Bronchial epithelial cell (primary cell): Measurements from ENCODE around the gene HSPB1. TPM values are rescaled to one million over a fixed set of nuclear protein-coding genes. Genes with fewer than 3 reads are reported as not detected.

Experiments used
- DNase-seq: peaks from one replicate; pipeline ENCODE4 v3.0.0-alpha.2; 2010; ENCODE audit warnings: low read depth
- FAIRE-seq: peaks from 2 replicates; lab custom pipeline; 2011; peaks lifted over from hg19 to GRCh38; lab: Jason Lieb, UNC
- H3K27me3 ChIP-seq: 2 replicates; pipeline ENCODE4 v1.5.1; 2011; ENCODE audit warnings: low read length; ENCODE audit not compliant: control insufficient read depth, insufficient read depth
- H3K36me3 ChIP-seq: 2 replicates; pipeline ENCODE4 v1.5.1; 2011; ENCODE audit warnings: low read length; ENCODE audit not compliant: control insufficient read depth, insufficient read depth
- H3K4me3 ChIP-seq: 2 replicates; pipeline ENCODE4 v1.5.1; 2011; ENCODE audit warnings: mild to moderate bottlenecking, low read depth, low read length, control low read depth
- total RNA-seq: library from RNA; depleted of rRNA; stranded (reverse); fragments of >200 nt; gene quantifications from 2 replicates; pipeline ENCODE4 v1.2.1, GENCODE V29; 2014
- TF ChIP-seq, protein P1 (sequence below): IDR thresholded peaks from 2 replicates; pipeline ENCODE4 v1.5.1; 2011; ENCODE audit warnings: mild to moderate bottlenecking, moderate library complexity, low read length, control low read depth, inconsistent platforms; ENCODE audit not compliant: insufficient read depth, severe bottlenecking

HSPB1 gene
- total RNA-seq, 1 donor from 2014 or later: 36.1 TPM

- TF ChIP-seq, protein P1, sequence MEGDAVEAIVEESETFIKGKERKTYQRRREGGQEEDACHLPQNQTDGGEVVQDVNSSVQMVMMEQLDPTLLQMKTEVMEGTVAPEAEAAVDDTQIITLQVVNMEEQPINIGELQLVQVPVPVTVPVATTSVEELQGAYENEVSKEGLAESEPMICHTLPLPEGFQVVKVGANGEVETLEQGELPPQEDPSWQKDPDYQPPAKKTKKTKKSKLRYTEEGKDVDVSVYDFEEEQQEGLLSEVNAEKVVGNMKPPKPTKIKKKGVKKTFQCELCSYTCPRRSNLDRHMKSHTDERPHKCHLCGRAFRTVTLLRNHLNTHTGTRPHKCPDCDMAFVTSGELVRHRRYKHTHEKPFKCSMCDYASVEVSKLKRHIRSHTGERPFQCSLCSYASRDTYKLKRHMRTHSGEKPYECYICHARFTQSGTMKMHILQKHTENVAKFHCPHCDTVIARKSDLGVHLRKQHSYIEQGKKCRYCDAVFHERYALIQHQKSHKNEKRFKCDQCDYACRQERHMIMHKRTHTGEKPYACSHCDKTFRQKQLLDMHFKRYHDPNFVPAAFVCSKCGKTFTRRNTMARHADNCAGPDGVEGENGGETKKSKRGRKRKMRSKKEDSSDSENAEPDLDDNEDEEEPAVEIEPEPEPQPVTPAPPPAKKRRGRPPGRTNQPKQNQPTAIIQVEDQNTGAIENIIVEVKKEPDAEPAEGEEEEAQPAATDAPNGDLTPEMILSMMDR: no peak
- no peaks in the 10 kb centered on the region for H3K27me3 ChIP-seq
- FAIRE-seq: no peak
- H3K36me3 ChIP-seq: peaks cover 20% of the 10 kb centered on the region
- no peak overlapping the region for H3K4me3 ChIP-seq
- DNase-seq: no peak
Observed at GRCh38 chr7:76327610-76328009, 25.1 kb downstream of the HSPB1 start.

DNA sequence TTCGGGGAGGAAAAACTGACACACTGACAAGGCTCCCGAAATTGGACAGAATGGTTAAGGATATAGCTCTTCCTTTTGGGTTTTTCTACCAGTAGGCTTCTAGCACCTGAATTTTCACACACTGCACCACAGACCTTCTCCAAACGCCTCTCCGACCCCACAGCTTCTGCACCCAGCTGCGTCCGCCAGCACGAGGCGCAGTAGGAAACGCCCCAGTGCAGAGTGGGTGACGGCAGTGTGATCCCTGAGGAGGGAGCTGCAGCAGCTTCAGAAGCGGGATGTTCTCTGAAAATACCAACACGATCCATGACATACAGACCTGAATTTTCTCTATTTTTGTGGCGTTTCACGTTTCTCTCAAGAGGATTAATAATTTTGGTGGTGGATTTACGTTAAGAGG is 25.9 kb downstream of the HSPB1 start:
- H3K36me3 ChIP-seq: peaks cover 20% of the 10 kb centered on the region
- no peak for DNase-seq
- no peaks in the 10 kb centered on the region for H3K27me3 ChIP-seq
- FAIRE-seq: no peak
- TF ChIP-seq, protein P1: no peak
- H3K4me3 ChIP-seq: no peak overlapping the region

DNA sequence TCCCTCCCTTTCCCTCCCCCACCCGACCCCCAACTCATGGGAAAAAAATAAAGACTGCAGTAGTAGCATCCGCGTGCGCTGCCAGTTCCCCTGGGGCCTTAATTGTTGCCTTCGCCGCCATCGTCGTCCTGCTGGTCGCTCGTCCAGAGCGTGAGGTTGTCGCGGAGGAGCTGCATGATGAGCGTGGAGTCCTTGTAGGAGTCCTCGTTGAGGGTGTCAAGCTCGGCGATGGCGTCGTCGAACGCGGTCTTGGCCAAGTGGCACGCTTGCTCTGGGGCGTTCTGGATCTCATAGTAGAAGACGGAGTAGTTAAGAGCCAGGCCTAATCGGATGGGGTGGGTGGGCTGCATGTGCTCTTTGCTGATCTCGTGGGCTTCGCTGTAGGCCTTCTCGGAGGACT is 27.0 kb downstream of the HSPB1 start:
- DNase-seq (no peak), FAIRE-seq (no peak)
- Histone ChIP-seq H3K27me3 (no peaks in the 10 kb centered on the region), H3K4me3 (no peak overlapping the region), H3K36me3 (peaks cover 20% of the 10 kb centered on the region)
- TF ChIP-seq, protein P1: no peak

- Histone ChIP-seq H3K4me3 (no peak overlapping the region), H3K27me3 (no peaks in the 10 kb centered on the region), H3K36me3 (peaks cover 20% of the 10 kb centered on the region)
- TF ChIP-seq, protein P1: no peak
- FAIRE-seq (no peak), DNase-seq (no peak)
Observed at GRCh38 chr7:76330261-76330660, 27.8 kb downstream of the HSPB1 start.

DNA sequence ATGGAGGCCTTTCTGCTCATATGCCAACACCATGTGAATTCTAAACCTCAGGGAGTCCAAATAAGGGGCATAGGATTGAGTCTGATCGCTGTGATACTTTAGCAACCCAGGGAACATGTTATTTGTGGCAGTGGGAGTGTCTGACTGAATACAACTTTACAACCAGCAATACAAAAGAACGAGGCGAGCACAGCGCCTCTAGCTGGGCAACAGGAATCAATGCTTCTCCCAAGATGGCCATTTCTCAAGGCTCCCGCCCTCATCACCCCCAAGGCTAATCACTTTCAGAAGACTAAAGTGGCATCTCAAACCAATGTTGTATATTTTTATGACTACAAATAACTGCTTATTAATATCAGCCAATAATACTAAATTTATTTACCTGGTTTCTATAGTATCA is 28.2 kb downstream of the HSPB1 start:
- Histone ChIP-seq H3K27me3 (no peaks in the 10 kb centered on the region), H3K4me3 (no peak overlapping the region), H3K36me3 (peaks cover 20% of the 10 kb centered on the region)
- DNase-seq (no peak), FAIRE-seq (no peak)
- TF ChIP-seq, protein P1: no peak

GRCh38 chr7:76332078-76332477 is 29.6 kb downstream of the HSPB1 start:
- FAIRE-seq (no peak), DNase-seq (no peak)
- Histone ChIP-seq H3K27me3 (no peaks in the 10 kb centered on the region), H3K36me3 (peaks cover 21% of the 10 kb centered on the region), H3K4me3 (no peak overlapping the region)
- TF ChIP-seq, protein P1: no peak
